K562 (cell line): ENCODE results near the gene ZBTB22. TPM values are rescaled to one million over a fixed set of nuclear protein-coding genes. Genes with fewer than 3 reads are reported as not detected.

Source experiments
- ARID1B ChIP-seq: fragments of 450-650 bp; IDR thresholded peaks from 2 replicates; pipeline ENCODE4 v1.6.1; 2016; ENCODE audit warnings: antibody characterized with exemption, mild to moderate bottlenecking, inconsistent platforms
- BCOR ChIP-seq: fragments of 450-650 bp; IDR thresholded peaks from 2 replicates; pipeline ENCODE4 v1.6.1; 2016
- BRD4 ChIP-seq: fragments of 200-600 bp; sonication (generic); IDR thresholded peaks from 2 replicates; pipeline ENCODE4 v1.6.1; 2017; ENCODE audit warnings: inconsistent platforms
- CBFA2T3 ChIP-seq: fragments of 450-650 bp; IDR thresholded peaks from 2 replicates; pipeline ENCODE4 v1.6.1; 2017
- CBX1 ChIP-seq: sonication (generic); IDR thresholded peaks from 2 replicates; pipeline ENCODE4 v1.6.1; 2016; ENCODE audit warnings: antibody characterized with exemption, low read depth, mild to moderate bottlenecking
- CHCHD3 ChIP-seq: fragments of 250-450 bp; sonication (Bioruptor Pico); IDR thresholded peaks from 2 replicates; pipeline ENCODE4 v2.1.2; 2022; ENCODE audit warnings: mild to moderate bottlenecking
- DACH1 ChIP-seq: fragments of 450-650 bp; IDR thresholded peaks from 2 replicates; pipeline ENCODE4 v1.6.1; 2018; ENCODE audit not compliant: partially characterized antibody
- HMG20B ChIP-seq: fragments of 250-450 bp; sonication (Bioruptor Pico); IDR thresholded peaks from 2 replicates; pipeline ENCODE4 v1.5.0; 2021; ENCODE audit warnings: mild to moderate bottlenecking
- KLF1 ChIP-seq: fragments of 450-650 bp; IDR thresholded peaks from 2 replicates; pipeline ENCODE4 v1.6.1; 2016; ENCODE audit warnings: missing genetic modification characterization, missing compliant biosample characterization
- MBD2 ChIP-seq: sonication (generic); IDR thresholded peaks from 2 replicates; pipeline ENCODE4 v1.6.1; 2016; ENCODE audit warnings: low read depth, borderline replicate concordance
- SAFB ChIP-seq: fragments of 200-400 bp; formaldehyde crosslinking; IDR thresholded peaks from 2 replicates; pipeline ENCODE4 v1.6.1; 2017; ENCODE audit warnings: low read depth, low read length, borderline replicate concordance
- SMARCC2 ChIP-seq: fragments of 450-650 bp; IDR thresholded peaks from 2 replicates; pipeline ENCODE4 v1.6.1; 2017; ENCODE audit warnings: antibody characterized with exemption, moderate library complexity, mild to moderate bottlenecking, low read depth
- SMARCE1 ChIP-seq: fragments of 450-650 bp; IDR thresholded peaks from 2 replicates; pipeline ENCODE4 v1.7.1; 2016; ENCODE audit warnings: mild to moderate bottlenecking
- STAT5A ChIP-seq: IDR thresholded peaks from 2 replicates; pipeline ENCODE4 v1.6.1; 2012; ENCODE audit warnings: low read length, inconsistent platforms, borderline replicate concordance
- SUPT5H ChIP-seq: fragments of 450-650 bp; IDR thresholded peaks from 2 replicates; pipeline ENCODE4 v1.6.1; 2016
- XRCC3 ChIP-seq: fragments of 450-650 bp; IDR thresholded peaks from 2 replicates; pipeline ENCODE4 v1.6.1; 2017; ENCODE audit warnings: mild to moderate bottlenecking, moderate library complexity
- XRCC5 ChIP-seq: fragments of 200-400 bp; formaldehyde crosslinking; IDR thresholded peaks from 2 replicates; pipeline ENCODE4 v1.6.1; 2017; ENCODE audit warnings: low read depth, mild to moderate bottlenecking, low read length
- ZBTB26 ChIP-seq: fragments of 450-650 bp; formaldehyde crosslinking; IDR thresholded peaks from 2 replicates; pipeline ENCODE4 v1.4.0; 2022; ENCODE audit warnings: missing genetic modification characterization
- ZNF165 ChIP-seq: fragments of 250-450 bp; sonication (Bioruptor Pico); IDR thresholded peaks from 2 replicates; pipeline ENCODE4 v1.4.0; 2020; ENCODE audit warnings: borderline replicate concordance
- ZNF384 ChIP-seq: IDR thresholded peaks from 2 replicates; pipeline ENCODE4 v1.6.1; 2012; ENCODE audit warnings: low read depth, low read length, improper control_type of control experiment
- ZNF512 ChIP-seq: IDR thresholded peaks from 2 replicates; pipeline ENCODE4 v1.6.1; 2016; ENCODE audit warnings: missing genetic modification characterization, missing compliant biosample characterization
- ZNF707 ChIP-seq: fragments of 250-450 bp; sonication (Bioruptor Pico); conservative IDR thresholded peaks from 2 replicates; pipeline ENCODE4 v1.8.0; 2022; ENCODE audit warnings: inconsistent platforms, mild to moderate bottlenecking, moderate library complexity
- ZNF780A ChIP-seq: fragments of 250-450 bp; sonication (Bioruptor Pico); IDR thresholded peaks from 2 replicates; pipeline ENCODE4 v1.5.0; 2021; ENCODE audit warnings: mild to moderate bottlenecking
- polyA plus RNA-seq, 8 experiments: library from polyadenylated mRNA; depleted of rRNA in 4 of 8; stranded (reverse) in 5 of 8; unstranded in 3 of 8; fragments of >200 nt; fragmentation: Nextera tagmentation in 2 of 8; fragmentation: Illumina TruSeq in 1 of 8; extraction: Ambion mirVana in 2 of 8; extraction: Trizol in 1 of 8; gene quantifications; 2 replicates each; pipeline versions ENCODE4 v1.2.1 to v1.2.3, GENCODE V29; 2011 to 2014; ENCODE audit warnings: inconsistent platforms in 1 of 8, missing spikeins in 1 of 8
- total RNA-seq, 7 experiments: library from RNA; depleted of rRNA in 6 of 7; stranded (reverse); fragments of >200 nt in 6 of 7; fragmentation: Illumina TruSeq in 2 of 7; extraction: Trizol in 2 of 7; gene quantifications; 2 replicates each; pipeline versions ENCODE4 v1.2.1 to v1.2.3, GENCODE V29; 2011 to 2021; ENCODE audit warnings: low replicate concordance in 1 of 7
- TF ChIP-seq, protein P1 (sequence below), 3 experiments: IDR thresholded peaks in 2 of 3; conservative IDR thresholded peaks in 1 of 3; 2 replicates each; pipeline ENCODE4 v1.5.1; 2011 to 2012; ENCODE audit warnings: low read length in 3 of 3, mild to moderate bottlenecking in 3 of 3, control low read depth in 2 of 3, improper control_type of control experiment in 1 of 3, inconsistent platforms in 1 of 3, low read depth in 1 of 3, mixed read lengths in 1 of 3, moderate library complexity in 1 of 3; ENCODE audit not compliant: insufficient read depth in 2 of 3
- TF ChIP-seq, protein P2 (sequence below): fragments of 250-450 bp; sonication (Bioruptor Pico); IDR thresholded peaks from 2 replicates; pipeline ENCODE4 v1.4.0; 2020

Gene ZBTB22
- total and polyA plus RNA-seq, 9 of the 15 experiments (the other 6 are each of a cell fraction or from before 2014, with no cell fraction given) = 0.21 to 11.9 (median 7.1) TPM

DNA sequence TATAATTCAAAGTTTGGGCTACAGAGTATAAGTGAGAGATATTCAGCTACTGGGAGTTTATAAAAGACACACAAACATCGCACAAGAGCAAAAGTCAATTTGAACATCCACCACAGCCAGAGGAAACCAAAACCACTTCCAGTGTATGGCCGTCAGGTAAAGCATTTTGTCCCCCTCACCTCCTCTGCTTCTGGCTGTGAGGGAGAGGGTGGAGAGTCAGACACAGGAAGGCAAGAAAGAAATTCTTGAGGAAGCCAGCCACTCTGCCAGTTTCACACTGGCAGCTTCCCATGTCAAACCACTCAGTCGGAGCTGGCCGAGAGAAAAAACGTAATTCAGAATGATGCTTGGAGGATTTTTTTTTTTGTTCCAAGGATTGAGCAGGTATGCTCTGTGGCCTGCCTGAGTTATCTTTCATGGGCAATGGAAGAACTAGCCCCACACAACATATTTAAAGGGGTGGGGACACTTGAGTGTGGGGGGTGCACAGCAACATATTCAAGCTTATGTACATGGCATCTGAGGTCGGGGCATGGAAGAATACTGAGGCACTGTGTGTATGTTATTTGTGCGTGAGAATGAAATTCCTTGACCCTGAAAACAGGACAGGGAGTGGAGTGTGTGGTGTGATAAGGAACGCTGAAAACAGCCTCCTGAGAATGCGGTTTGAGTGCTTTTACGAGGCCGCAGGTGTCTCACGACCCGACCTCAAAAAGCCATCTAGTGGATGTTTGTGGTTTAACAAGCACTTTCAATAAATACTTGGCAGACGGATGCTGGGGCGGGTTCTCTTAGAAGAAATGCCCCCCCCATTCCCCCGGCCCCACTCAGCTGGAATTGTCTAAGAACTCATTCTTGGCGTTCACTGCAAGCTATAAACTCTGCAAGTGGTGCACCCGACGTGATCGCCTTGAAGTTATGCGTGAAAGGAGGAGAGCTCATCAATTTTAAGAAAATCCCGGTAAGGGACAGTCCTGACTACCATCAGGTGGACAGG, 27.5 kb upstream of the ZBTB22 start (continued):
- TF ChIP-seq, protein P1, sequence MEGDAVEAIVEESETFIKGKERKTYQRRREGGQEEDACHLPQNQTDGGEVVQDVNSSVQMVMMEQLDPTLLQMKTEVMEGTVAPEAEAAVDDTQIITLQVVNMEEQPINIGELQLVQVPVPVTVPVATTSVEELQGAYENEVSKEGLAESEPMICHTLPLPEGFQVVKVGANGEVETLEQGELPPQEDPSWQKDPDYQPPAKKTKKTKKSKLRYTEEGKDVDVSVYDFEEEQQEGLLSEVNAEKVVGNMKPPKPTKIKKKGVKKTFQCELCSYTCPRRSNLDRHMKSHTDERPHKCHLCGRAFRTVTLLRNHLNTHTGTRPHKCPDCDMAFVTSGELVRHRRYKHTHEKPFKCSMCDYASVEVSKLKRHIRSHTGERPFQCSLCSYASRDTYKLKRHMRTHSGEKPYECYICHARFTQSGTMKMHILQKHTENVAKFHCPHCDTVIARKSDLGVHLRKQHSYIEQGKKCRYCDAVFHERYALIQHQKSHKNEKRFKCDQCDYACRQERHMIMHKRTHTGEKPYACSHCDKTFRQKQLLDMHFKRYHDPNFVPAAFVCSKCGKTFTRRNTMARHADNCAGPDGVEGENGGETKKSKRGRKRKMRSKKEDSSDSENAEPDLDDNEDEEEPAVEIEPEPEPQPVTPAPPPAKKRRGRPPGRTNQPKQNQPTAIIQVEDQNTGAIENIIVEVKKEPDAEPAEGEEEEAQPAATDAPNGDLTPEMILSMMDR (IDR thresholded peaks at IDR 0.05 in 2 of 3, conservative IDR thresholded peaks at IDR 0.05 in 1 of 3; ENCODE audit: insufficient read depth in 2 of 3, low read depth in 1 of 3, low read length in 3 of 3) = peak; percentile 76 to 81 (median 80)
- TF ChIP-seq DACH1 (peak; percentile 64), XRCC3 (no peak), MBD2 (peak; percentile 14; the same call in 1 of the 2 replicates), BCOR (0 out of 2 replicates have a peak, but pooled peaks have one; percentile 40), CHCHD3 (no peak), CBFA2T3 (peak; percentile 86), KLF1 (tag) (no peak), BRD4 (no peak), ZNF512 (tag) (no peak), ZBTB26 (no peak), SMARCE1 (peak; percentile 80), XRCC5 (no peak), ZNF384 (0 out of 2 replicates have a peak, but pooled peaks have one; percentile 28), ZNF707 (CRISPR knock-in tag) (peak; percentile 75), SMARCC2 (peak; percentile 45; the same call in 1 of the 2 replicates), ARID1B (peak; percentile 87), HMG20B (CRISPR knock-in tag) (no peak), SUPT5H (no peak), STAT5A (peak; percentile 58; the same call in 1 of the 2 replicates), ZNF165 (CRISPR knock-in tag) (no peak), CBX1 (no peak), ZNF780A (no peak), SAFB (no peak)
- TF ChIP-seq, protein P2, sequence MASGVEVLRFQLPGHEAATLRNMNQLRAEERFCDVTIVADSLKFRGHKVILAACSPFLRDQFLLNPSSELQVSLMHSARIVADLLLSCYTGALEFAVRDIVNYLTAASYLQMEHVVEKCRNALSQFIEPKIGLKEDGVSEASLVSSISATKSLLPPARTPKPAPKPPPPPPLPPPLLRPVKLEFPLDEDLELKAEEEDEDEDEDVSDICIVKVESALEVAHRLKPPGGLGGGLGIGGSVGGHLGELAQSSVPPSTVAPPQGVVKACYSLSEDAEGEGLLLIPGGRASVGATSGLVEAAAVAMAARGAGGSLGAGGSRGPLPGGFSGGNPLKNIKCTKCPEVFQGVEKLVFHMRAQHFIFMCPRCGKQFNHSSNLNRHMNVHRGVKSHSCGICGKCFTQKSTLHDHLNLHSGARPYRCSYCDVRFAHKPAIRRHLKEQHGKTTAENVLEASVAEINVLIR (CRISPR knock-in tag) = no peak
